HG03439 (cell line): ENCODE data around the gene NDUFS2.

Experiments used
- ATAC-seq: cut with Tn5 transposase; IDR thresholded peaks from one replicate; pipeline ENCODE4 v1.9.1; 2021; ENCODE audit warnings: mild to moderate bottlenecking, moderate library complexity; ENCODE audit not compliant: unreplicated experiment

Gene NDUFS2

DNA sequence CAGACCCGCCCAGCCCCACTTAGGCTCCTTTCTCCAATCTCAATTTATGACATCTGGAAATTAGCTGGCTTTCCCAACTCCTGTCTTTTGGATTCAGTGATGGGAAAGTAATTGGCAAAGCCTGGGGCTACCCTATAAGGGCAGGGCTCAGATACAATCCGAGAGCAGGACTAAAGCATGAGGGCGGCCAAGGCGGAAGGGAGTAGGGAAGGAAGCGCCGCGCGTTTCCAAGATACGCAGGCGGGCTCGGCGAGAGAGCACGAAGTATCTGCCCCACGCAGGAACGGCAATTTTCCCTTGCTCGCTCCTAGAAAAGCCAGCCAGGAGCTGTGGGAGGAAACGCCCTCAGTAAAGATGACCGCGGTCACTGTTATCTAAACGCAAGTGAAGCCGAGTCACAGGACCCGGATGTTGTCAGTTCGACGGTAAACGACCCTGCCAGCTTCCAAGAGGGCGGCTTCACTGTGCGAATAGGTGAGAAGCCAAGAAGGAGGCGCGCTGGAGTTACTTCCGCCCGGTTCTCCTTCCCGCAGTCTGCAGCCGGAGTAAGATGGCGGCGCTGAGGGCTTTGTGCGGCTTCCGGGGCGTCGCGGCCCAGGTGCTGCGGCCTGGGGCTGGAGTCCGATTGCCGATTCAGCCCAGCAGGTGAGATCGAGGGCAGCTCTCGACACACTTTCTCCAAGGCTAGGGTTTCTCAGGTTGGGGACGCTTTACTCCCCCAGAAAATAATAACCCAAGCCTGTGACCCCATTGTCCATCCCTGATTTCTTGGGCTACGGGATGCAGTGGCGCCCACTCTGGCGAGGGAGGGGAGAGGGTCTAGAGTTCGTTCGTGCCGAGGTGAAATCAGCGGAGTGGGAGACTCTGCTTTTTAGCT is at the start of gene NDUFS2:
TSS of gene NDUFS2 (plus strand) at position 532 of the 877 bp plus-strand sequence. CDS start at position 551, 19 bp downstream.
- ATAC-seq, result peak; percentile 92

DNA sequence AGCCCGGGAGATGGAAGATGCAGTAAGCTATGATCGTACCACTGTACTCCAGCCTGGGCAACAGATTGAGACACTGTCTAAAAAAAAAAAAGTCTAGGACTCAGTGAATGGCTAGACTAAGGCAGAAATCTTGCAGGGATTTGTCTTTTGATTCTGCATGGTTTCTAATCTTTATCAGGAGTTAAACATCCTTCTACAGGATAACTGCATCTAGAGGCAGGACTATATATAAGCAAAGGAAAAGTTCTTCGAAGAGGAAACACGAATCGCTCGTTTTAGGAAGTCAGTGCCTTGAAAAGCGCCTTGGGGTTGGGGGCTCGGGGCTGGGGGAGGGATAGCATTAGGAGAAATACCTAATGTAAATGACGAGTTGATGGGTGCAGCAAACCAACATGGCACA is 49.0 kb upstream of the NDUFS2 start:
- no peak for ATAC-seq

DNA sequence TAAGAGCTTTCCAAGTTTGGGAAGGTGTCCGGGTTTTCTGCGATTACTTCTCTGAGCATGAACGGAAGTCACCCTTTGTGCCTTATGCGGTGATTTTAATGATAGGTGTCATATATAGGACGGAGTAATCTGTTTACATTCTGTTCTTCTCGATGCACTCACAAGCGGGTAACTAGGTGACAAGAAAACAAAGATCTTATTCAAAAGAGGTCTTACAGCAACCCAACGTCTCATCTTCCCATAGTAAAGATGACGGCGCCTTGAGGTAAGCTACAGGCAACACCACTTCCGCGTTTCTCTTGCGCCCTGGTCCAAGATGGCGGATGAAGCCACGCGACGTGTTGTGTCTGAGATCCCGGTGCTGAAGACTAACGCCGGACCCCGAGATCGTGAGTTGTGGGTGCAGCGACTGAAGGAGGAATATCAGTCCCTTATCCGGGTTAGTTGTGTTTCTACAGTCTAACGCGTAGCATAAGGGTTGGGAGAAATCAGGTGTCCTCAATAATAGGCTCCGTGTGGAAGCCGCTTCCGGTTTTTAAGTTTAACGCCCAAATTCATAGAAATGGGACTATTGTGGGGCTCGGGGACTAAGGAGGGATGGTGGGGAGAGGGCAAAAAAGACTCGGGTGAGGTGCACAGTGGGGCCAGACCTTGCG is 48.4 kb upstream of the NDUFS2 start, which contains the start of gene UFC1:
TSS of gene UFC1 (plus strand) at position 297 of the 656 bp plus-strand sequence. CDS start at position 317, 20 bp downstream.
- ATAC-seq, result peak; percentile 76

DNA sequence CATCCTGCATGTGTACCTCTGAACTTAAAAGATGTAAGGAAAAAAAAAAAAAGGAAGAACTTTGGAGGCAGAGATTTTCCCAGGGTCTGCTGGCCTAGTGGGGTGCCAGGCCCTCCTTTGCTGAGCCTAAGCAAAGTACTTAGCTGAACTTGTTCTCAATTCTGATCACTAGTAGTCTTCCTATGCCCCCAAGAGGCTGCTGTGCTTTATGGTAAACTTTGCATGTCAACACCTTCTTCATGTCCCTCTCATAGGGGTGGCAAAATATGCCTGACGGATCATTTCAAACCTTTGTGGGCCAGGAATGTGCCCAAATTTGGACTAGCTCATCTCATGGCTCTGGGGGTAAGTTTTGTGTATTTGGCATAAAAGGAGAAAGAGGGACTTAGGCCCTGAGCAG is 44.3 kb upstream of the NDUFS2 start:
- no peak for ATAC-seq

DNA sequence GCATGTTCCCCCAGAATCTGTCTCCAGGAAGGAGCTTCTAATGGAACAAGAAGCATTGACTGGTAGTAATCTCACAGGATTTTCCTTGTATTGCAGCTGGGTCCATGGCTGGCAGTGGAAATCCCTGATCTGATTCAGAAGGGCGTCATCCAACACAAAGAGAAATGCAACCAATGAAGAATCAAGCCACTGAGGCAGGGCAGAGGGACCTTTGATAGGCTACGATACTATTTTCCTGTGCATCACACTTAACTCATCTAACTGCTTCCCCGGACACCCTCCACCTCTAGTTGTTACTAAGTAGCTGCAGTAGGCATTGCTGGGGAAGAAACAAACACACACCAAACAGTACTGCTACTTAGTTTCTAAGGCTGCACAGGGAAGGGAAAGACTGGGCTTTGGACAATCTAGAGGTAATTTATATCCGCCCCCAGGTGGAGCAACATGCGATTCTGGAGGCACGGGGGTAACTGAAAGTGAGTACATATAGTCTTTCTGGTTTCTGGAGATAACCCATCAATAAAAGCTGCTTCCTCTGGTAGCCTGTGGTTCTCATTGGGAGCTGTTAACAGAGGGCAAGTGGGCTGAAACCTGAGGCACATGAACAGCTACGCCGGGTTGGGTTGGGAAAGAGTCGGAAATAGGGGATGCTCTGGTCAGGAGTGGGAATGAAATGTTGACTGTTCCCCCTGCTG is 43.7 kb upstream of the NDUFS2 start:
- ATAC-seq, result no peak

DNA sequence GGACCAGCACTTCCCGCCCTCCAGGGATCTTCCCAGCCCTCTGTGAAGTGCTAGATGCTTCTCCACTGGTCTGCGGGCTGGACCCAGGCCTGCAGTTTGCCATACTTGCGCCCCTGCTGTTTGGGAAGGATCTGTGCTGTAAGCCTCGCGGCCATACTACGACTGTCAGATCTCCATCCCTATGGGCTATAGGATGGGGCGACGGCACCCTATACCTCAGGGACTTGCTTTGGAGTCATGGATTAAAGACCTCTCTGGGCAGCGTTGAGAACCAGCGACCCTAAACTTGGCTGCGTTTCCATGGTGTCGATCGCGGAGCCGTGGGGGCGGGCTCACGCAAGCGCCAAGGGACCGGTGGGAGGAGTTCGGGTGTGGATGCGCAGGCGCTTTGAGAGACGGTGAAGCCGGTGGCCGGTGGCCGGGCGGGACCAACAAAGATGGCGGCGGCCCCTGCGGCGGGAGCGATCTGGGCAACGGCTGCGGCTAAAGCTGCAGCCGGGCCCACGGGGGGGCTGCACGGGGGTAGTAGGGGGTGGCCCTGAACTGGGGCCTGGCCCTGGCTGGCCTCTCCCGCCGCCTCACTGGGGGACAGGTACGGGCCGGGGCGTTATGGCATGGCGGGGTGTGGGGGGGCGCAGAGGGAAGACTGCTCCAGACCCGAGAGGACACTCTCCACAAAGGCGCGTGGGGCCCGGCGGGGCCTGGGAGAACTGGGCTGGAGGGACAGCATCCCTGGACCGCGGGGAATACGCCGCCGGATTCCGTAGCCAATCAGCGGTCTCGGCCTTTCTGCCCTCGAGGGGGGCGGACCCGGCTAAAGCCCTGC is 42.9 kb upstream of the NDUFS2 start, which contains the start of gene USP21:
TSS of gene USP21 (plus strand) at position 414 of the 826 bp plus-strand sequence. CDS start 1,141 bp downstream, outside the sequence.
- peak; percentile 67 for ATAC-seq

DNA sequence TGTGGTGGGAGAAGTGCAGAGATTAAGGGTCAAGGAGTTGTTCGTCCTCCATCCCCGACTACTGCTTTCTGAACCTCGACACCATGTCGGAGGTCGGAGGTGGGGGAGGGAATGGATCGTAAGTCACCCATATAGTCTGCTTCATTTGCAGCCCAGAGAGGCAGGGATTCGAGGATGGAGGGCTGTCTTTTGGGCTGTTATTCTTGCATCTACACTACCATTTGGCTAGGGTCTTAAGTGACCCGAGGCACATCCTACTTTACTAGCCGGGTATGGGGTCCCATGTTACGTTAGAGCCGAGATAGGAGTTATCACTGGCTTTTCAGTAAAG is 42.3 kb upstream of the NDUFS2 start:
- no peak for ATAC-seq

DNA sequence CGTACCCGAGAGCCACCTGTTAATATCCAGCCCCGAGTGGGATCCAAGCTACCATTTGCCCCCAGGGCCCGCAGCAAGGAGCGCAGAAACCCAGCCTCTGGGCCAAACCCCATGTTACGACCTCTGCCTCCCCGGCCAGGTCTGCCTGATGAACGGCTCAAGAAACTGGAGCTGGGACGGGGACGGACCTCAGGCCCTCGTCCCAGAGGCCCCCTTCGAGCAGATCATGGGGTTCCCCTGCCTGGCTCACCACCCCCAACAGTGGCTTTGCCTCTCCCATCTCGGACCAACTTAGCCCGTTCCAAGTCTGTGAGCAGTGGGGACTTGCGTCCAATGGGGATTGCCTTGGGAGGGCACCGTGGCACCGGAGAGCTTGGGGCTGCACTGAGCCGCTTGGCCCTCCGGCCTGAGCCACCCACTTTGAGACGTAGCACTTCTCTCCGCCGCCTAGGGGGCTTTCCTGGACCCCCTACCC is 41.5 kb upstream of the NDUFS2 start:
- ATAC-seq, result no peak

DNA sequence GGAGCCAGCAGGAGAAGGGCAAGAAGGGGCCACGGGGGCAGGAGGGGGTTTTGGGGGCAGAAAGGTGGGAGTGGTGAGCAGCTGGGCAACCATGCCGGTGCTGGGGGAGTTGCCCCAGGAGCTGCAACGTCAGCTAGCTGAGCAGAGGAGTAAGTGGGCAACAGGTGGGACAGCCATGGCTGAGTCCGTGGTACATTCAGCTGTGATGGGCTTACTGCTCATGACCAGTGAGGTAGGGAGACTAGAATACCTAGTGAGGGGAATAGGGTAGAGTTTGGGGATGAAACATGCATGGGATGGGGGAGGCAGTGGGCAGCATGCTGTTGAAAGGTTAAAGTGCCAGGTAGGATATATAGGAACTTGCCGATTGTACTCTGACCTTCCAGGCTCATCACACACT is 40.5 kb upstream of the NDUFS2 start:
- ATAC-seq, result no peak

DNA sequence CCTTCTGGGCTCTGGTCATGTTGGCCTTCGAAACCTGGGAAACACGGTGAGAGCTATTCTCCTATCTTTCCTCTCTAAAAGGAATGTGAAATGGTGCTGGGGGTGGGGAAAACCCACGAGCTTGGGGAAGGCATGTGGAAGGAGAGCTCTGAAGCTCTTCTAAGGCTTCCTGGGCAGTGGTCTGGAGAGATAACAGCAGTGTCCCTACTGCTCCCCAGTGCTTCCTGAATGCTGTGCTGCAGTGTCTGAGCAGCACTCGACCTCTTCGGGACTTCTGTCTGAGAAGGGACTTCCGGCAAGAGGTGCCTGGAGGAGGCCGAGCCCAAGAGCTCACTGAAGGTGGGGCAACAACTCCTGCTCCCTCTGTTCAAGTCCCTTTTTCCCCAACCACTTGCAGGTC is 40.1 kb upstream of the NDUFS2 start:
- no peak for ATAC-seq

DNA sequence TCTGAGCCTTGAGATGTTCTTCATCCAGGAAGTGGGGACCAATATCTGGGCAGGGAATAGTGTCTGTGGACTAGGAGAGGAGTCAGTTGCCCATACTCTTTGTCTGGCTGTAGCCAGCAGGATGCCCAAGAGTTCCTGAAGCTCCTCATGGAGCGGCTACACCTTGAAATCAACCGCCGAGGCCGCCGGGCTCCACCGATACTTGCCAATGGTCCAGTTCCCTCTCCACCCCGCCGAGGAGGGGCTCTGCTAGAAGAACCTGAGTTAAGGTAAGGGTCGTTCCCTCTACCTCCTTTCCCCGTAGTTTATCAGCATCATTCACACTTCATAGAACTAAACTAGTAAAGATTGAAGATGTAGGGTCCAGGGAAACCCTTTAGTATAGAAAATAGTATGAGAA is 39.4 kb upstream of the NDUFS2 start:
- no peak for ATAC-seq

DNA sequence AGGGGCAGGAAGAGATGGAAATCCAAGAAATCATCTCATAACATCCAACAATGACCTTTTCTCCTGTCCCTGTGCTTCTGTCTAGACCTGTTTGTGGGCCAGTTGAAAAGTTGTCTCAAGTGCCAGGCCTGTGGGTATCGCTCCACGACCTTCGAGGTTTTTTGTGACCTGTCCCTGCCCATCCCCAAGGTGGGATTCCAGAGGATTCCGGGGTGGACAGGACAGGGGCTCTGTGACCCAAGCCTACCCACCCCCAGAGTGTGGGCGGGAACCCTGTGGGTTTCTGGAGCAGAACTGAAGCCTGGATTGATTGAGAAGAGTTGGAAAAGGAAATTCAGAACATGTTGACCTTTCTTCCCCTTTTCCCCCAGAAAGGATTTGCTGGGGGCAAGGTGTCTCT is 38.4 kb upstream of the NDUFS2 start:
- ATAC-seq, result no peak

DNA sequence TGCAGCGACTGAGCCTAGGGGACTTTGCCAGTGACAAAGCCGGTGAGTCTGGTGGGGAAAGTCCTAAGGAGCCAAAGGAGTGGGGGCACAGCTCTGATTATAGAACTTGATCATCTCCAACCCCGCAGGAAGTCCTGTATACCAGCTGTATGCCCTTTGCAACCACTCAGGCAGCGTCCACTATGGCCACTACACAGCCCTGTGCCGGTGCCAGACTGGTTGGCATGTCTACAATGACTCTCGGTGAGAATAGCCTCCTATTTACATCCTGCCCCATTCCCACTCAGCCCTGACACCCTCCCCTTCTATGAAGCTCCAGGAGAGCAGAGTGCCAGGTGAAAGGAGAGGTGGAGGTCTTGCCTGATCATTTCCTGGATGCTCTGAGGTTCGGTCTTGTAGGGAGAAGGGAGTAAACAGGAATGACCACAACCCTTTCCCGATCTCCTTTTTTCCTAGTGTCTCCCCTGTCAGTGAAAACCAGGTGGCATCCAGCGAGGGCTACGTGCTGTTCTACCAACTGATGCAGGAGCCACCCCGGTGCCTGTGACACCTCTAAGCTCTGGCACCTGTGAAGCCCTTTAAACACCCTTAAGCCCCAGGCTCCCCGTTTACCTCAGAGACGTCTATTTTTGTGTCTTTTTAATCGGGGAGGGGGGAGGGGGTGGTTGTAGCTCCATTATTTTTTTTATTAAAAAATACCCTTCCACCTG is 37.1 kb upstream of the NDUFS2 start:
- no peak for ATAC-seq

DNA sequence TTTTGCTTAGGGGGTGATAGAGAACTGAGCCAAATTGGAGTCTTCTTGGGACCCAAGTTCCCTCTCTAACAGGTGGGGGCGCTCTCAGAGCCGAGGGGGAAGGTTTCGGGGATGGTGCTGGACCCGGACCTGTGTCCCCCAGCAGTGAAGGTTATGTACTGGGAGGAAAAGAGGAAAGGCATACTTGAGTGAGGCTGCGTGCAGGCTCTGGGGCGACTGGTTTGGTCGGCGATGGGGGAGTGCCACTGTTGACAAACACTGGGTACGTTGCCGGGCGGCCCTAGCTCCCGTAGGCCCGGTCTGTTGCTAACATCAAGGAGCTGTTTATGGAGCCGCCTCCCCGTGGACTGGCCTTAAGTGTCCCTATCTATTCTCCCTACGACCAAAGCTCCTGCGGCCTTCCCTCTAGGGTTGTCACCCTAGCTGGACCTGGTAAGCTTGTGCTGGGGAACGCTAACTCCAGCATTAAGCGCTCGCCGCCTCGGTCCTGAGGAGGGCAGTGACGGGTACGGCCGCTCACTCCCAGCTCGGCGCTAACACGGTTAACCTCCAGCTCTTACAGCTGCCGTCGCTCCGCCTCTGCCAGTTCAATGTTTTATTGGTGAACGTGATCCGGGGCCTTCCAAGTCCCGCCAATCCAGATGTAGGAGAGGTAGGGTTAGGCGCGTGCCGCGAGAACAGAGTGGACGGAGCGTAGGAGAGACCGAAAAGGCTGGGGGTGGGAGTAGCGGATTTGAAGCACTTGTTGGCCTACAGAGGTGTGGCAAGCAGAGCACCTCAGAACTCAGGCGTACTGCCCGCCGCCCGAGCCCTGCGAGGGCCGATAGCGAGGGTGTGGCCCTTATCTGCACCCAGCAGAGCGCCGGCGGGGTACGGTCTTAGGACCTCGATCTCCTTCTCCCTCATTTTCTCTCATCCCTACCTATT is 36.2 kb upstream of the NDUFS2 start, which contains the start of gene PPOX:
TSS of gene PPOX (plus strand) at position 685 of the 927 bp plus-strand sequence. CDS start 422 bp downstream, outside the sequence.
- ATAC-seq, result peak; percentile 90

DNA sequence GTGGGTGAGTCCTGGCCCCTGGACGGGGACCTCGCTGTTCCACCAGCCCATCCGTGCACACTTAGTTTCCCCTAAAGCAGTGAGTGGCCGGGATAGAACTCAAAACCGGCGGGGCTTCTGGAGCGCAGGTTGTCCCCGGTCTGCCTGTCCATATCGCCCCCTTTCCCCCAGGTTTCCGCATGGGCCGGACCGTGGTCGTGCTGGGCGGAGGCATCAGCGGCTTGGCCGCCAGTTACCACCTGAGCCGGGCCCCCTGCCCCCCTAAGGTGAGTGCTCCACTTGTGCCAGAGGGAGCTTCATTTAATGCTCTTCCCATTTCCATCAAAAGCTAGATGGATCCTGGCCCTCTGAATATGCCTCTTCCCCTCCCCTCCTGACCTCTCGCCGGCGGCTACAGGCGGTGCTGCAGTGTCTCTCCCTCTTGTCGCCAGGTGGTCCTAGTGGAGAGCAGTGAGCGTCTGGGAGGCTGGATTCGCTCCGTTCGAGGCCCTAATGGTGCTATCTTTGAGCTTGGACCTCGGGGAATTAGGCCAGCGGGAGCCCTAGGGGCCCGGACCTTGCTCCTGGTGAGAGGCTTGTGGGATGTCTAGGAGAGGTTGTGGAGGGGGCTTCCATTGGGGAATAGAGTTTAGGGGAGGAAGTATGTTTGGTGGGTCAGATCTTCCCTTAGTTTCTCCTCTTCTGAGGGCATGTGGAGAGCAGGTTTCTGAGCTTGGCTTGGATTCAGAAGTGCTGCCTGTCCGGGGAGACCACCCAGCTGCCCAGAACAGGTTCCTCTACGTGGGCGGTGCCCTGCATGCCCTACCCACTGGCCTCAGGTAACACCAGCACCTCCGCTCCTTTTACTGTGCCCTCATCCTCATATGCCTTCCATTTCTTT is 35.3 kb upstream of the NDUFS2 start:
- peak; percentile 0 for ATAC-seq

DNA sequence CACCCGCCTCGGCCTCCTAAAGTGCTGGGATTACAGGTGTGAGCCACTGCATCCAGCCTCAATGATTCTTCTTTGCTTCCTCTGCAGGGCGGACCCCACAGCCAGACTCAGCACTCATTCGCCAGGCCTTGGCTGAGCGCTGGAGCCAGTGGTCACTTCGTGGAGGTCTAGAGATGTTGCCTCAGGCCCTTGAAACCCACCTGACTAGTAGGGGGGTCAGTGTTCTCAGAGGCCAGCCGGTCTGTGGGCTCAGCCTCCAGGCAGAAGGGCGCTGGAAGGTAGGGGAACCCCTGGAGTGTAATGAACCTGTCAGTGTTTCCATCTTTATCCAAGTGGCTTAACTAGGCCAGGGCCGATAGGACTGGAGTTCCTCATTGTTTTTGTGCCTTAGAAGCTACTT is 33.3 kb upstream of the NDUFS2 start:
- ATAC-seq, result no peak

DNA sequence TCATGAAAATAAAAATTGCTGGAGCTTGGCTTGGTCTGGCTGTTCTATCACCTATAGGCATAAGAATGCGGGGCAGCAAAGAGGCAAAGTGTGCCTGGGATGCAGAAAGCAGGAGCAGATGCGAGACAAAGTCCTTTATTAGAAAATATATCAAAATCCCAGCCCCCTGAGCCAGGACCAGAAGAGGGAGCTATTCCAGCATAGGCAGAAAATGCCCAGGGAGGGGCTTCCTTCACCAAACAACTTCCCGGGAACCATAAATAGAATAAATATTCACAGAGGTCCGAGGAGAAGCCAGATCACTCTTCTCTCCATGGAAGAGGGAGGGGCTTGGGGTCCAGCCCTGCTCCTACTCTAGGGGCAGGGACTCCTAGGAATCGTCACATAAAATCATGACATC is 31.0 kb upstream of the NDUFS2 start:
- ATAC-seq, result no peak

DNA sequence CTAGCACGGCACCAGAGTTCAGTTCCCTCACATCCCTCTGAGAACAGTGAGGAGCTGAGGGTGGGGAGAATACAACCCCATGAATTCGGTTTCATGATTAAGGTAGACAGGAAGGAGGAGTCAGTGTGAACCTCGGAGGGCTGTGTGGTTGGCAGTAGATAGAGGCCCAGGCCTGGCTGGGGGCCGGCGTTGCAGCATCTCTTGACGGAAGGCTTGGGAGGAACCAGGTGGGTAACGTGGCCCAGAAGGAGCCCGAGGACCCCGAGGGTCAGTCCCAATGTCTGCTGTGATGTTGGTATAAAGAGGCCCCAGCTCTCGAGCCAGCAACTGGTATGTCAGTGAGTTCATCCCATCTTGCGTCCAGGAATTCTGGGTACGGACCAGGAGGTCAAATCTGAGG is 30.5 kb upstream of the NDUFS2 start:
- ATAC-seq, result no peak
